Gastrocnemius medialis (tissue), 4 donors: ENCODE data around the gene CBLL1. TPM values are rescaled to one million over a fixed set of nuclear protein-coding genes. Genes with fewer than 3 reads are reported as not detected.

Source experiments
- ATAC-seq, 2 donors: fragments of 150-250 bp; one replicate each; pipeline ENCODE4 v1.9.1; 2016
- DNase-seq, 2 donors: peaks; one replicate each; pipeline ENCODE4 v3.0.0-alpha.2; 2019
- H3K27ac ChIP-seq, 4 donors: fragments of 200-600 bp; sonication (generic); 1 replicate in 1 of 4; 2 replicates in 3 of 4; pipeline ENCODE4 v1.5.1; 2016 to 2018; ENCODE audit warnings: mild to moderate bottlenecking in 2 of 4, moderate library complexity in 1 of 4
- H3K27me3 ChIP-seq, 3 donors: fragments of 200-600 bp; sonication (generic) in 2 of 3; 1 replicate in 1 of 3; 2 replicates in 2 of 3; pipeline versions ENCODE4 v1.5.1 to v1.6.0; 2016 to 2019; ENCODE audit warnings: mild to moderate bottlenecking in 1 of 3, moderate library complexity in 1 of 3
- H3K36me3 ChIP-seq, 2 donors: fragments of 200-600 bp; sonication (generic) in 1 of 2; one replicate each; pipeline ENCODE4 v1.5.1; 2017 to 2018
- H3K4me1 ChIP-seq, 2 donors: fragments of 200-600 bp; sonication (generic) in 1 of 2; one replicate each; pipeline ENCODE4 v1.5.1; 2016 to 2017; ENCODE audit warnings: mild to moderate bottlenecking in 2 of 2
- H3K4me3 ChIP-seq, 4 donors: fragments of 200-600 bp; sonication (generic) in 3 of 4; 1 replicate in 1 of 4; 2 replicates in 3 of 4; pipeline ENCODE4 v1.5.1; 2016 to 2019; ENCODE audit warnings: mild to moderate bottlenecking in 2 of 4
- H3K9me3 ChIP-seq, 3 donors: fragments of 200-600 bp; sonication (generic) in 2 of 3; 1 replicate in 1 of 3; 2 replicates in 2 of 3; pipeline ENCODE4 v1.5.1; 2016 to 2019
- CTCF ChIP-seq, 5 experiments: fragments of 450-650 bp in 3 of 5; fragments of 200-600 bp in 2 of 5; sonication (generic) in 2 of 5; IDR thresholded peaks in 4 of 5; conservative IDR thresholded peaks in 1 of 5; 1 replicate in 4 of 5; 2 replicates in 1 of 5; pipeline ENCODE4 v1.5.1; 2016 to 2019; ENCODE audit warnings: antibody characterized with exemption in 5 of 5, mild to moderate bottlenecking in 3 of 5, moderate library complexity in 3 of 5
- POLR2A ChIP-seq, 2 donors: fragments of 450-650 bp; IDR thresholded peaks; one replicate each; pipeline ENCODE4 v1.6.1; 2017; ENCODE audit warnings: antibody characterized with exemption in 2 of 2, mild to moderate bottlenecking in 2 of 2, moderate library complexity in 2 of 2
- in situ Hi-C, 4 donors: fragments of 200-750 bp; cut with MboI; loops; one replicate each; pipeline versions ENCODE4 v1.15.0 to v1.8.0; 2017; ENCODE audit warnings: low sequenced_read_pairs in 4 of 4
- intact Hi-C: fragments of 100-400 bp; cut with DNase I; formaldehyde crosslinking; loops from one replicate; pipeline ENCODE4 v1.15.1; 2023; ENCODE audit warnings: low total_unique reads
- total RNA-seq, 4 donors: library from RNA; depleted of rRNA; stranded (reverse); fragments of >200 nt; gene quantifications; one replicate each; pipeline versions ENCODE4 v1.1.0 to v1.2.3, GENCODE V29; 2016

The CBLL1 gene
- total RNA-seq = 10 to 100 TPM; 21.6 to 49.6 (median 34.8) TPM

- TF ChIP-seq CTCF (IDR thresholded peaks at IDR 0.05 in 4 of 5, conservative IDR thresholded peaks at IDR 0.05 in 1 of 5) (peak; percentile 69 to 85 (median 83)), POLR2A (IDR thresholded peaks at IDR 0.05) (peak; percentile 65 to 83)
- peak within 1 kb of the TSS; percentile 75 to 96 (median 91) for H3K4me3 ChIP-seq
- peak; percentile 92 to 95 for ATAC-seq
- in situ Hi-C loops (loop anchor here in 3 of 4 donors (5.0 to 25.0 kb wide), 4 partner anchors 129 to 556 kb away; no protein-coding TSS in a partner anchor), intact Hi-C loops (loop anchor here (1.0 to 10.0 kb wide), 8 partner anchors 131 to 1459 kb away; partner anchors contain the start of genes CCDC71L, COG5, DLD and DUS4L)
- peak within 1 kb of the TSS; percentile 92 to 100 (median 95) for H3K27ac ChIP-seq
- H3K27me3 ChIP-seq = no peaks in the 10 kb centered on the region
- peak; percentile 95 to 96 for DNase-seq
- peaks cover 0 to under 1% of the 10 kb centered on the region in 2 donors for H3K36me3 ChIP-seq
- peaks cover 38 to 45% of the 10 kb centered on the region in 2 donors for H3K4me1 ChIP-seq
- no peaks in the 10 kb centered on the region for H3K9me3 ChIP-seq
Measured at GRCh38 chr7:107743567-107744344, at the start of gene CBLL1. Gene CBLL1, plus strand, starts transcription at chr7:107744142. Its CDS starts 22 bp downstream, at chr7:107744164.

- H3K27me3 ChIP-seq = no peaks in the 10 kb centered on the region
- H3K27ac ChIP-seq = no peak overlapping the region
- intact Hi-C loops (no loop called here), in situ Hi-C loops (no loop called here)
- no peak overlapping the region for H3K4me3 ChIP-seq
- ATAC-seq = peak in 1 of 2 donors; percentile 44
- no peaks in the 10 kb centered on the region for H3K36me3 ChIP-seq
- H3K9me3 ChIP-seq = no peaks in the 10 kb centered on the region
- DNase-seq = peak in 1 of 2 donors; percentile 13
- peaks cover 3 to 26% of the 10 kb centered on the region in 2 donors for H3K4me1 ChIP-seq
- TF ChIP-seq POLR2A (IDR thresholded peaks at IDR 0.05) (no peak), CTCF (IDR thresholded peaks at IDR 0.05 in 4 of 5, conservative IDR thresholded peaks at IDR 0.05 in 1 of 5) (no peak)
Measured at GRCh38 chr7:107694386-107694785, 49.6 kb upstream of the CBLL1 start.

GRCh38 chr7:107696330-107696946 is 47.5 kb upstream of the CBLL1 start:
- in situ Hi-C loops = no loop called here
- Histone ChIP-seq H3K27ac (no peak overlapping the region), H3K36me3 (no peaks in the 10 kb centered on the region), H3K4me1 (peaks cover 3 to 24% of the 10 kb centered on the region in 2 donors), H3K4me3 (no peak overlapping the region), H3K9me3 (no peaks in the 10 kb centered on the region), H3K27me3 (no peaks in the 10 kb centered on the region)
- DNase-seq (no peak), ATAC-seq (no peak)
- intact Hi-C loops = no loop called here
- no peak for TF ChIP-seq CTCF (IDR thresholded peaks at IDR 0.05 in 4 of 5, conservative IDR thresholded peaks at IDR 0.05 in 1 of 5)
- no peak for TF ChIP-seq POLR2A (IDR thresholded peaks at IDR 0.05)

GRCh38 chr7:107697321-107698049 is 46.5 kb upstream of the CBLL1 start:
- intact Hi-C loops (no loop called here), in situ Hi-C loops (no loop called here)
- Histone ChIP-seq H3K36me3 (no peaks in the 10 kb centered on the region), H3K4me1 (peaks cover 0 to 16% of the 10 kb centered on the region in 2 donors), H3K27me3 (no peaks in the 10 kb centered on the region), H3K9me3 (no peaks in the 10 kb centered on the region), H3K4me3 (no peak overlapping the region), H3K27ac (no peak overlapping the region)
- DNase-seq (no peak), ATAC-seq (no peak)
- TF ChIP-seq POLR2A (IDR thresholded peaks at IDR 0.05) (no peak), CTCF (IDR thresholded peaks at IDR 0.05 in 4 of 5, conservative IDR thresholded peaks at IDR 0.05 in 1 of 5) (no peak)
